GM10266 (cell line): ENCODE data around the gene UBE2D2.

Experiments used
- DNase-seq: peaks from one replicate; pipeline ENCODE4 v3.0.0; 2012; ENCODE audit errors: extremely low spot score
- CTCF ChIP-seq: IDR thresholded peaks from 2 replicates; pipeline ENCODE4 v1.5.1; 2012; ENCODE audit warnings: mild to moderate bottlenecking, low read depth; ENCODE audit not compliant: control insufficient read depth, insufficient read depth; ENCODE audit errors: missing control alignments

Gene UBE2D2

GRCh38 chr5:139676951-139677735 is 116.0 kb downstream of the UBE2D2 start:
- no peak for TF ChIP-seq CTCF
- DNase-seq = no peak
